GM19452 (cell line): Measurements from ENCODE around the gene RNF2.
"Not testable (repeated sequence)": the region's sequence is repeated elsewhere in the genome, so short reads cannot be mapped to it uniquely, and the experiment has no call there.

Experiments
- ATAC-seq: cut with Tn5 transposase; IDR thresholded peaks from one replicate; pipeline ENCODE4 v1.9.1; 2021; ENCODE audit not compliant: unreplicated experiment

Gene RNF2

DNA sequence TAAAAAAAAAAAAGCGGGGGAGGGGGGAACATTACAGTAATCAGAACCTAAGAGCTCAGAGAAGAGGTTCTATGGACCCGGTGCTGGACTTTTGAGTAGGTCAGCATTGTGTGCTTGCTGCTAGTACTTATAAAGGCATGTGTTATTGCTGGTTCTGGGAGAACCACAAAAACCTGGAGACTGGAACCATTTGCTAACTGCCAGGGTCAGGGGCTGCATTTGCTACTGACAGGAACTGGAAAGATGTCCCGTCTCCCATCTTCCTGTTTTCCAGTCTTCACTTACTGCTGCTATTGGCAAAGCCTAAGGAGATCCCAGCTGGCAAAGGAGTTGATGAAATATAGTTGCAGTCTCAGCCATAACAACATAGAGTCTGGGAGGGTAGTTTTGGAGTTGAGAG is 4.3 kb downstream of the RNF2 start:
- ATAC-seq: no peak

DNA sequence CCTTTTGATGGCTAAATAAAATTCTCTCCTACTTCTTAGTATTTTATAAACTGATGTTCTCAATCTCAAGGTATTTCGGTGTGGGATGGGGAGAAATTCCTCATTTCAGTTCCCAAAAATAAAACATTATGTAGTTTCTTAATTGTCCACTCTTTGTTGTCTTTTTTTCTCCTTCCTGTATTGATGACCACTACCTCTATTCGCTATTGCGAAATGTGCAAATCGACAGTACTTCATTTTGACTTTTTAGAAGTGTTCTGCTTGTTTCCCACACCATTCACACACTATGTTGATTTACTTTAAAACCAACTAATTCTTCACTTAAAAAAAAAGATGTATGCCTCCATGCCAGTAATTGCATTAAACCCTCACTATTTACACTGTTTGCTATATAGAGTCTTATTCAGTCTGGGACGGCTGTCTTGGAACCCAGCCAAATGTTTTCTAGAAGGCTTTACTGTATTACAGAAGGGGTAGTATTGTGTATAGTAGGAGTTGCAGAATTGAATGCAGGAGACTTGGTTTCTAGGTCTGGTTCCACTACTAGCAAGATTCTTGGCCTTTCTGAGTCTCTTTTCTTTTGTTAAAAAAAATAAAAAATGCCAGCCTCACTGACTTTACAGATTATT is 5.6 kb downstream of the RNF2 start:
- ATAC-seq: no peak

DNA sequence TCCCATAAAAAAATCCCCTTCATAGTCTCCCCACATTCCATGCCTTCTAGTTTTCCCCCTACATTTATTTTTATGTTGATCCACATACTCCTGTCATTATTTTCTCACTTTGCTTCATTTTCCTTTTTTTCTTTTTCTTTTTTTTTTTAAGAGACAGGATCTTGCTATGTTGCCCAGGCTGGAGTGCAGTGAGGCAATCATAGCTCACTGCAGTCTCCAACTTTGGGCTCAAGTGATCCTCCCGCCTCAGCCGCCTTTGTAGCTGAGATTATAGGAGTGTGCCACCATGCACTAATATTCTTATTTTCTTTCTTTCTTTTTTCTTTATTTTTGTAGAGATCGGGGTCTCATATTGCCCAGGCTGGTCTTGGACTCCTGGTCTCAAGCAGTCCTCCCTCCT is 7.8 kb downstream of the RNF2 start:
- no peak for ATAC-seq

DNA sequence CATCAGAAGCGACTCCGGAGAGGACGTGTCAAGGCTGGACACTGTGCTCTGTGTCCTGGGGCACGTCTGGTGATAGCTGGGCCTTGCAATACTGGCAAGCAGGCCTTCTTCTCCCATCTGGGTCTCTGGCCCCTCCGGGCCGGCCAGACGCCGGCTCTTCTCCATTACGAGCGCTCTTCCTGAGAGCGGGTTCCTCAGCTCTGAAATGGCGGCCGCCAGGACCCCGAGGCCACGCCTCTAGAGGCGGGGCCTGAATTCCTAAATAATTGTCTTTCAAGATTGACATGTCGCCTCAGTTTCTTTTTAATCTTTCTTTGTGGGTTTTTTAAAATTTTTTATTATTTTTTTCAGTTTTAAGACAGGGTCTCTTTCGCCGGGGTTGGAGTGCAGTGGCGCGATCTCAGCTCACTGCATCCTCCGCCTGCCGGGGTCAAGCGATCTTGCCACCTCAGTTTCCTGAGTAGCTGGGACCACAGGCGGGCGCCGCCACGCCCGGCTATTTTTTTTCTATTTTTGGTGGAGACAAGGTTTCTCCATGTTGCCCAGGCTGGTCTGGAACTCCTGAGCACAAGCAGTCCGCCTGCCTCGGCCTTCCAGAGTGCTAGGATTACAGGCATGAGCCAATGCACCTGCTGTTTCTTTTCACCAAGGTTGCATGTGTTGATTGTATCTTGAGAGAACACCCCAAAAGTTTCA is 9.2 kb downstream of the RNF2 start:
- ATAC-seq: no peak

DNA sequence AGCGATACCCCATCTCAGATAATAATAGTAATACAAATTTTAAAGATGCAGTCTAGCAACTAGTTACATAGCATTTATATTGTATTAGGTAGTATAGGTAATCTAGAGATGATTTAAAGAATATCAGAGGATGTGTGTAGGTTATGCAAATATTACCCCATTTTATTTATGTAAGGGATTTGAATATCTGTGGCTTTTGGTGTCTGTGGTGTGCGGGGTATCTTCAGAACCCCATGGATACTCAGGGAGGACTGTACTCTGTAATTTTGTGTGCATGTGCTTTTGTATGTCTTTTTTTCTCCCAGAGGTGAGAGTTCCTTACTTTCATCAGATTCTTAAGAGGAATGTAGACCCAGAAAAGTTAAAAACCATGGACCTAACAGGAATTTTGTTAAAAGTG is 12.8 kb downstream of the RNF2 start:
- ATAC-seq: no peak

DNA sequence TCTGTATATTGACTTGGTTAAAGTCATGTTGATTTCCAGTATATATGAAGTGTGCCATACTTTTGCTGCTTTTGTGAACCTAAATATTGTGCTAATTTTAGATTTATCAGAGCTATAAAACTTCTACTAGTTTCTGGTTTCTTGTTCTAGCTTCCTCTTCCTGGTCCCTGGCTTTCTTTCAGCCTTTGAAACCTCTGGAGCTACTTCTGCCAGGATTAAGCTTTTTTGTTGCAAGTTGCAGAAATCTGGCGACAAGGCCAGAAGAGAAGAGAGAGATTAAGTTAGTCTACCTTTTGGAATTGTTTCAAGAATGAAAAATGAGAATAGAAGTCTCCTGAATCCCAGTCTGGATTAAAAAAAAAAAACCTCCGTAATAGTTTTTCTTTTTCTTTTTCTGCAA is 13.5 kb downstream of the RNF2 start:
- ATAC-seq: no peak

DNA sequence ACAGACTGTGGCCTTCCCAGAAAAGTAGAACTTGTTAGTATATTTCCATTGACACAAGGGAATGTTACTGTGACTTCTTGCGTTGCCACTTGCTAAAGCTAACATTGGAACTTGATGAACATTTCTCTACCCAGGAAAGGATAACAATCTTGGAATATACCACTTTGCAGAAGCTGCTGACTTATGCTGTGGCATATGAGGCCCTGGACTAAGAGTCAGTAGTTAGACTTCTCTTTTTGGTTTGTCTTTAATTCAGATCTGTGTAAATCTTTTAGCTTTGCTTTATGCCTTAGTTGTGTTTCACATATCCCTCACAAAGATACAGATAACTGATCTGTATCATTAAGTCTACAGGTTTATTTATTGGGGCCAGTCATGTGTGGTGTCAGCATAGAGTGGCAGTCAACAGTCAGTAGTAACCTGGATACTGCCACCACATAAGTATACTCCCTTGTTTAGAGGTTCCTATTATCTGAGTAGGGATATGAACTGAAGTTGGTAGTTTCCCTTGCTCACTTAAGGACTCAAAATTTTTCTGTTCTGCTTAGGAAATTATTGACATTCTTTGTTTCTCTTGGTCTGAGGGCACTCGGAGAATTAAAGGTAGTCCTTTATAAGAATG is 14.7 kb downstream of the RNF2 start:
- no peak for ATAC-seq

DNA sequence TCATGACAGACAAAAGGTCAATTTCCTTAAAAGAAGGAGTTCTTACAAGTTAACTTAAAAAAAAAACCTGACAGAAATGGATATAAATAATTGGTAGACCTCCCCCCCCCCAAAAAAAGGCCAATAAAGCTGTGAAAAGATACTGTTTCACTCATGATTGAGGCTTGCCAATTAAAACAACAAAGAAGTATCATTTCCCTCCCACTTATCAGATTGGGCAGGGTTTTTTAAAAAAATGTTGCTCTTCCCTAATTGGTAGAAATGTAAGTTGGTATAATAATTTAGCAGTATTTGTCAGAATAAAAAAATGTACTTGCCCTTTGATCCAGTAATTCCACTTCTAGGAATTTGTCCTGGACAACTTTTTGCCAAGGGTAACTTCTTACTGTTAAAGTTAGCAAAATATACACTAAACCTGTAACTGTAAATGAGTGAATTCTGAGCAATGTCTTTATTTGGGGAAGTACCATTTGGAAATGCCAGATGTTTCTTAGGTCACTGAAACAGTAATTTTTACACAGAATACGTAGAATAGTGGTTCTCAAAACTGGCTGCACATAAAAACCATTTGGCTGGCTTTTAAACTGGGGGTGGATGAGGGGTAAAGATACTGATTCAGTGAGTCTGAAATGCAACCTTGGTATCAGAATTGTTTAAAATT is 17.5 kb downstream of the RNF2 start:
- no peak for ATAC-seq

DNA sequence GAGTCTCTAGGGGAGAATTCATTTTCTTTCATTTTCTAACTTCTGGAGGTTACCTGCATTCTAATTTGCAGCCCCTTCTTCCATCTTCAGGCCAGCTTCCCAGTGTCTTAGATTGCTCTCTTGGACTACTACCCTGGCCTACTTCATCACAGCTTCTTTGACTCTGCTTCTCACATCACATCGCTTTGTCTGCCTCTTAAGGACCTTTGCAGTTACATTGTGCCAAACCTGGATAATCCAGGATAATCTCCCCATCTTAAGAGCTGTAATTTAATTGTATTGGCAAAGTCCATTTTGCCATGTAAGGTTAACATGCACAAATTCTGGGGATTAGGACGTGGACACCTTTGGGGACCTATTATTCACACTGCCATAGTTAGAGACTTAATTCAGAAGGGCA is 18.4 kb downstream of the RNF2 start:
- ATAC-seq: no peak

DNA sequence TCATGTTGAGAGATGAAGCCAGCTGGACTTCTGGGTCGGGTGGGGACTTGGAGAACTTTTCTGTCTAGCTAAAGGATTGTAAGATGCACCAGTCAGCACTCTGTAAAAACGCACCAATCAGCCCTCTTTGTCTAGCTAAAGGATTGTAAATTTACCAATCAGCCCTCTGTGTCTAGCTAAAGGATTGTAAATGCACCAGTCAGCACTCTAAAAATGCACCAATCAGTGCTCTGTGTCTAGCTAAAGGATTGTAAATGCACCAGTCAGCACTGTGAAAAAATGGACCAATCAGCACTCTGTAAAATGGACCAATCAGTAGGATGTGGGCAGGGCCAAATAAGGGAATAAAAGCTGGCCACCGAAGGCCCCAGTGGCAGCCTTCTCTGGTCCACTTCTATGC is 19.6 kb downstream of the RNF2 start:
- ATAC-seq: not testable (repeated sequence)

DNA sequence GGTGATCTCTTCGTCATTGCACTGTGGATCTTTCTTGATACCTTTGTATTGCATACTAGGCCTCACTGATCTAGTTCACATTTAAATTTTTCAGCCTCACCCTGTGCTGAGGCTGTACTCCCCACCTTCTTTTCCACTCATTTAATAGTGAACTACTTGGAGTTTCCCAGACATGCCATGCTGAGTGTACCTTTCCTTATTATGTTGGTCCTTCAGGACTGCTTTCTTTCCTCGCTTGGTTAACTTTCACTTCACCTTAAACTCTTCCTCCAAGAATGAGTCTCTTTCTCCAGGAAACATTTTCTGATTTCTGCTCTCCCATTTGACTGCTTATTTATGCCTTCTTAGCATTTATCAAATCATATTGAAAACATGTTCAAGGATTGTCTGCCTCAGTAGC is 20.8 kb downstream of the RNF2 start:
- no peak for ATAC-seq

DNA sequence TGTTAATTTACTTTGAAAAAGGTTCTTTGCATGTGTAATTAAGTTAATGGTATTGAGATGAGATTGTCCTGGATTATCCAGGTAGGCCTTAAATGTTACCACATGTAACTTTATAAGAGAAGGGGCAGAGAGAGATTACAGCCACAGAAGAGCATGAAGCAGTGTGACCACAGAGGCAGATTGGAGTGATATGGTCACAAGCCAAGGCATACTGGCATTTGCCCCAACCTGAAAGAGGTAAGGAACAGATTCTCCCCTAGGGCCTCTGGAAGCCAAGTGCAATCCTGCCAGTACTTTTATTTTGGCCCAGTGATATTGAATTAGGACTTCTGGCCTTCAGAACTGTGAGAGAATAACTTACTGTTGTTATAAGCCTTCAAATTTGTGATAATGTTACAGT is 23.0 kb downstream of the RNF2 start:
- no peak for ATAC-seq

DNA sequence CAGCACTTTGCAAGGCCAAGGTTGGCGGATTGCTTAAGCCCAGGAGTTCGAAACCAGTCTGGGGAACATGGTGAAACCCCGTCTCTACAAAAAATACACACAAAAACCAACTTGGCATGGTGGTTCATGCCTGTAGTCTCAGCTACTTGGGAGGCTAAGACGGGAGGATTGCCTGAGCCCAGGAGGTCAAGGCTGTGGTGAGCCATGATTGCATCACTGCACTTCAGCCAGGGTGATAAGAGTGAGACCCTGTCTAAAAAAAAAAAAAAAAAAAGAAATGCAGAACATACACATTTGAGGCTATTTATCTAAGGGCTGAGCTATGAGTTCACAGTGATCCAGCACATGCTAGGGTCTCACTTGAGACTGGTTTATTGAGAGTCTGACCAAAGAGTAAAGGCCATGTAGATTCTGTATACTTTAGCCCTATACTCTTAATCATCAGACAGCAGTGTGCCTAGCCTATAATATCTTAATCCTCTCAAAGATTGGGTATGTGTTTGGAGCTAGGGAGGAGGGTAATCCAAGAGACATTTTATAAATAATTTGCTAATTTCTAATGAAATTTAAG is 23.9 kb downstream of the RNF2 start:
- ATAC-seq: no peak

DNA sequence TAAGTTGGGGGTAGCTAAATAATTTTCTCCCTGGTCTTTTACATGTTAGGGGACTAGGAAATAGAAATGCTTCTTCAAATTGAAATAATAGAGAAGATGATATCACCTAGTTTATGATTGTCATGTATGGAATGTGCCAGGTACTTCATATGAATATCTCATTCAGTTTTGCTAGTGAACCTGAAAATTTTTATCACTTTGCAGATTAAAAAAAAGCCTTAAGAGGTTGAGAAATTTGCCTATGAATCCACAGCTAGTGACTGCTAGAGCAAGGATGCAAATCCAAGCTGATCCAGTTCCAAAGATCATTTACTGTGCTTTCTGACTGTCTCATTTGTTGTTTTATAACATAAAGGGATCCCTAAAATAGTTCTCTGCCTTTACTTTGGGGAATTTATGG is 24.7 kb downstream of the RNF2 start:
- ATAC-seq: no peak

DNA sequence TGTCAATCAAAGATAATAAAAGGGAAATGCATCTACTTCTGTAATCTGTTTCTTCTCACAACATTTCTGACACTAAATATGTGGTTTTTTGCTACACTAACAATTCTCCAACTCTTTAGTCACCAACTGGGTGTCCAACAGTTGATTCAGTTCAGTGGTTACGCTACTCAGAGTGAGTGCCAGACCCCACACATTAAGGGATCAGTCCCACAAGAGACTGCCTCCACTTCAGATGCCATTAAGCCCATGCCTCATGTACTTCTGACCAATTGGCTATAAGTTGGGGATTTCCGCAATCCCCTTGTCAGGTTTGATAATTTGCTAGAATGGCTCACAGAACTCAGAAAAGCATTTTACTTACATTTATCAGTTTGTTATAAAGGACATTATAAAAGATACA is 28.4 kb downstream of the RNF2 start:
- ATAC-seq: no peak

DNA sequence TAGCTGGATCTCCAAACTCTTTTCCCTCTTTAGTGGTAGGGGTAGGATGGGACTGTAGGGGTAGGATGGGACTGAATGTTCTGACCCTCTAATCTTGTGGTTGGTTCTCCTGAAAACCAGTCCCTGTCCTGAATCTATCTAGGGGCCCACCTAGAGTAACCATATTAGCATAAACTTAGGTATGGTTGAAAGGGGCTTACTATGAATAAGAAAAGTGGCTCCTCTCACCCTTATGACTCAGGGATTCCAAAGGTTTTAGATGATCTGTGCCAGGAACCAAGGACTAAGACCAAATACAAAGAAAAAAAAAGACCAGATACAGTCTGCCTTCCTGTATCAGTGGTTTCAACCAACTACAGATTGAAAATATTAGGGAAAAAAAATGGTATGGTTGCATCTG is 28.9 kb downstream of the RNF2 start:
- no peak for ATAC-seq

DNA sequence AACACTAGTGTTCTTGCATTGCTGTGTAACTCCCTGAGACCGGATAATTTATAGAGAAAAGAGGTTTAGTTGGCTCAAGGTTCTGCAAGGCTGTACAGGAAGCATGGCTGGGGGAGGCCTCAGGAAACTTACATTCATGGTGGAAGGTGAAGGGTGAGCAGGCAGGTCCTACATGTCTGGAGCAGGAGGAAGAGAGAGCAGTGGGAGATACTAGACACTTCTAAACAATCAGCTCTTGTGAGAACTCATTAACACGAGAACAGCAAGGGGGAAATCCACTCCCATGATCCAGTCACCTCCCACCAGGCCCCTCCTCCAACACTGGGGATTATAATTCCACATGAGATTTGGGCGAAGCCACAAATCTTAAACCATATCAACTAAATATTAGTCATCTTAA is 30.1 kb downstream of the RNF2 start:
- no peak for ATAC-seq

DNA sequence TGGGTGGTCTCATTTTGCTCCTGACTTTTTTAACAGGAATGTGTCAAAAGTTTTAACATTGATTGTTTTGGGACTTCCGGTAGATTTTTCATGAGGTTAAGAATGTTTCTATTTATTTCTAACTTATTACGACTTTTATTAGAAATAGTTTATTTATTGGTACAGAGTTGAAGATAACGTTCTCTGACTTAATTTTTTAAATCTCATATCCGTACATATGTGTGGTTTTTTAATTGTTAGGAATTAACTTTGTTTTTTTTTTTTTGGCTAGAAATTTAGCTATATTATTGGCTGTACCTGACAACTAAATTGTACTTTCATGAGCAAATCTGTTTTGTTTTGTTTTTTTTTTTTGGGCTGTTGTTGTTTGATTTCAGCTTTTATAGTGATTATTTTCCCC is 32.0 kb downstream of the RNF2 start:
- no peak for ATAC-seq

DNA sequence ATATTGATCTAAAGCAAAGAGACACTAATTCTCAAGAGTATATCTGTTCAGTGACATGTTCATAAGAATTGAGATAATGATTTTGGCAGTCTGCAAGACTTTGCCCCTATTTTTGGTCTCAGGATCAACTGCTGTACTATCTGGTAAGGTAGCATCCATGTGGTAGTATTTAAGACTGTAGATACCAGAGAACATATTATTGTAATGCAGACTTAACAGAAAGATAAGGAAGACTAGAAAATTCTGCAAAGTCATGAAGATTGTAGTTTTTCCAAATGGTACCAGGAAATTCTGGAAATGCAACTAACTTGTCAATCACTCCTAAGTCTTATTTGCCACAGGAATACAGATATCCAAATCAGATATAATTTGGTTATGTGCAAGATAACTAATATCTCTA is 35.1 kb downstream of the RNF2 start:
- ATAC-seq: no peak

DNA sequence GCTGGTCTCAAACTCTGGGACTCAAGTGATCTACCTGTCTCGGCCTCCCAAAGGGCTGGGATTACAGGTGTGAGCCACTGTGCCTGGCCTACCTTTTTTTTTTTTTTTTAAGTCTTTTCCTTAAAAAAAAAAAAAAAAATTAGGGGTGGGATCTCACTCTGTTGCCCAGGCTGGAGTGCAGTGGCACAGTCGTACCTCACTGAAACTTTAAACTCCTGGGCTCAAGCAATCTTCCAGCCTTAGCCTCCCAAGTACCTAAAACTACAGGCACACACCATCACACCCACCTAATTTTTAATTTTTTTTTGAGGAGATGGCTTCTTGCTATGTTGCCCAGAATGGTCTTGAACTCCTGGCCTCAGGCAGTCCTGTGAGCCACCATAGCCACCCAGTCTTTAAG is 38.5 kb downstream of the RNF2 start:
- no peak for ATAC-seq

DNA sequence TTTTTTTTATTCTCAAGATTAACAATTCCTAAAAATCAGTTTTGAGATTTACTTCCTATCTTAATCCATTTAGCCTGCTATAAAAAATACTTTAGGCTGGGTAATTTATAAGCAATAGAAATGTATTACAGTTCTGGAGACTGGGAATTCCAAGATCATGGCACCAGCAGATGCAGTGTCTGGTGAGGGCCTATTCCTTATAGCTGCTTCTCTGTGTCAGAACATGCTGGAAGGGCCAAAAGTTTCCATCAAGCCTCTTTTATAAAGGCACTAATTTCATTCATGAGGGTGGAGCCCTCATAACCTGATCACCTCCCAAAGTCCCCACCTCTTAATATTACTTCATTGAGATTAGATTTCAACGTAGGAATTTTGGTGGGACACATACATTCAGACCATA is 41.7 kb downstream of the RNF2 start:
- no peak for ATAC-seq

DNA sequence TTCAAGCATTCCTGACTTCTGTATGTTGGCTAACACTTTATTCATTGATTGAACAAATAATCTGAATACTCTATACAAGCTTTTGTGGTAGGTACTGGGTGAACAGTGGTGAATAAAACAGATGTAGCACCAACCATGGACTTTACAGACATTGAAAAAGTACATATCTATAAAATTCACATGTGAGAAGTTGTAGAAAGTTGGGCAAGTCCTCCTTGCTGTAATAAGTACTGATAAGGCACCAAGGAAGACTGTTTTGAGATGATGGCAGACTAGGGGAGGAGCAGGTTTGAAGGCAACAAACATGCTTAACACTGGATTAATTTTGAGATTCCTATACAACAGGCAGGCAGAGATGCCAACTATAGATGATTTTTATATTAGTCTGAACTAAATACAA is 42.4 kb downstream of the RNF2 start:
- no peak for ATAC-seq
